ENCODE results near the gene NEGR1. TPM values are rescaled to one million over a fixed set of nuclear protein-coding genes. Genes with fewer than 3 reads are reported as not detected.

NEGR1 gene
- total and polyA plus RNA-seq, 9 of the 15 experiments (the other 6 are each of a cell fraction or from before 2014, with no cell fraction given) = not detected

- TF ChIP-seq SPI1 (IDR thresholded peaks at IDR 0.05; ENCODE audit: borderline replicate concordance, low read depth, low read length) = no peak
- no peak for TF ChIP-seq BRD9 (IDR thresholded peaks at IDR 0.05; ENCODE audit: low read depth, partially characterized antibody)
Measured at GRCh38 chr1:72221811-72222210, 60.5 kb downstream of the NEGR1 start (continued).

GRCh38 chr1:72218141-72218739 lies 64.1 kb downstream of the NEGR1 start:
- intact Hi-C loops (cut with micrococcal nuclease) (no loop called here), in situ Hi-C loops (cut with MboI) (no loop called here)
- ChIA-PET POLR2A (no interaction called here), CTCF (ENCODE audit: low intra/inter-chr PET ratio) (no interaction called here)
- BruUV-seq (replicated peaks) = no TSS peak
- H3K79me2 ChIP-seq (ENCODE audit: control insufficient read depth, insufficient read depth, low read length) = no peaks in the 10 kb centered on the region
- H3K4me1 ChIP-seq (replicated peaks in 1 of 2; ENCODE audit: control insufficient read depth in 2 of 2, insufficient read depth in 2 of 2, low read length in 2 of 2) = no peaks in the 10 kb centered on the region
- no peaks in the 10 kb centered on the region for H3K27me3 ChIP-seq (ENCODE audit: control insufficient read depth in 2 of 2, insufficient read depth in 2 of 2, low read length in 2 of 2)
- 0% methylated on average over 5 of the region's 5 CpGs for WGBS (ENCODE audit: insufficient coverage, low coverage, missing lambda C conversion rate)
- H3K9me1 ChIP-seq (ENCODE audit: control insufficient read depth, insufficient read depth, low read length) = no peaks in the 10 kb centered on the region
- H3K9me3 ChIP-seq (replicated peaks; ENCODE audit: control insufficient read depth, insufficient read depth, low read depth, low read length) = no peaks in the 10 kb centered on the region
- H3K27ac ChIP-seq (ENCODE audit: extremely low read depth, low read depth, low read length) = no peak overlapping the region
- no peaks in the 10 kb centered on the region for H3K36me3 ChIP-seq (ENCODE audit: control insufficient read depth, insufficient read depth, low read length)
- H3K9ac ChIP-seq (ENCODE audit: insufficient read depth in 1 of 2, low read depth in 2 of 2, low read length in 2 of 2) = no peak overlapping the region
- no peak overlapping the region for H3K4me2 ChIP-seq (ENCODE audit: insufficient read depth, low read length)
- no peak overlapping the region for H2AFZ ChIP-seq (ENCODE audit: low read depth, low read length)
- no peak for TF ChIP-seq ZNF780A (CRISPR knock-in tag; IDR thresholded peaks at IDR 0.05)
- TF ChIP-seq GABPB1 (CRISPR knock-in tag; IDR thresholded peaks at IDR 0.05) = no peak
- no peak for TF ChIP-seq PHF21A (IDR thresholded peaks at IDR 0.05; ENCODE audit: borderline replicate concordance, low read depth)
- TF ChIP-seq ARID2 (IDR thresholded peaks at IDR 0.05) = no peak
- no peak for TF ChIP-seq ARID3A (IDR thresholded peaks at IDR 0.05; ENCODE audit: borderline replicate concordance, low read depth, low read length)
- peak; percentile 57 for TF ChIP-seq ZNF316 (IDR thresholded peaks at IDR 0.05)
- DNase-seq (ENCODE audit: extremely low read depth in 1 of 4, low spot score in 3 of 4) (no peak), ATAC-seq (no peak), FAIRE-seq (no peak)
- H4K20me1 ChIP-seq (replicated peaks; ENCODE audit: control insufficient read depth, insufficient read depth, low read length) = no peaks in the 10 kb centered on the region
- no peak overlapping the region for H3K4me3 ChIP-seq
